Heart right ventricle (tissue), 16 donors: ENCODE data around the gene MRC2. TPM values are rescaled to one million over a fixed set of nuclear protein-coding genes. Genes with fewer than 3 reads are reported as not detected.

Experiments used
- ATAC-seq, 8 donors: fragments of 200-7000 bp; cut with Tn5 transposase; one replicate each; pipeline ENCODE4 v1.9.1; 2020; ENCODE audit warnings: mild to moderate bottlenecking in 8 of 8, moderate library complexity in 8 of 8, moderate number of reproducible peaks in 1 of 8
- DNase-seq, 2 donors: peaks; one replicate each; pipeline ENCODE4 v3.0.0-alpha.2; 2020
- H3K27ac ChIP-seq, 10 donors: fragments of 200-600 bp; sonication (generic) in 2 of 10; one replicate each; pipeline versions ENCODE4 v1.5.0 to v1.8.0; 2020 to 2022; ENCODE audit warnings: mild to moderate bottlenecking in 3 of 10
- H3K27me3 ChIP-seq, 7 donors: fragments of 200-600 bp; one replicate each; pipeline ENCODE4 v1.8.0; 2021 to 2022; ENCODE audit warnings: mild to moderate bottlenecking in 2 of 7
- H3K36me3 ChIP-seq, 9 donors: fragments of 200-600 bp; sonication (generic) in 1 of 9; one replicate each; pipeline versions ENCODE4 v1.5.0 to v1.8.0; 2020 to 2022; ENCODE audit warnings: mild to moderate bottlenecking in 2 of 9
- H3K4me1 ChIP-seq, 9 donors: fragments of 200-600 bp; sonication (generic) in 1 of 9; one replicate each; pipeline versions ENCODE4 v1.5.0 to v1.8.0; 2020 to 2022; ENCODE audit warnings: mild to moderate bottlenecking in 4 of 9
- H3K4me3 ChIP-seq, 10 donors: fragments of 200-600 bp; sonication (generic) in 2 of 10; one replicate each; pipeline versions ENCODE4 v1.5.0 to v1.8.0; 2020 to 2022; ENCODE audit warnings: mild to moderate bottlenecking in 7 of 10, moderate library complexity in 2 of 10
- H3K9me3 ChIP-seq, 11 donors: fragments of 200-600 bp in 10 of 11; sonication (generic) in 2 of 11; one replicate each; pipeline versions ENCODE4 v1.5.0 to v1.8.0; 2013 to 2022; ENCODE audit warnings: mild to moderate bottlenecking in 2 of 11, control low read depth in 1 of 11, moderate library complexity in 1 of 11
- WGBS, 2 donors: extraction: QIAGEN DNeasy Blood & Tissue Kit; methylation state at CpG; one replicate each; pipeline ENCODE4 v1.1.7; 2013; ENCODE audit warnings: inconsistent platforms in 1 of 2; 5-methylcytosine and 5-hydroxymethylcytosine counted together
- intact Hi-C, 10 donors: fragments of 100-400 bp; cut with DNase I; formaldehyde crosslinking; loops; one replicate each; pipeline versions ENCODE4 v1.11.1 to v1.14.2; 2022
- polyA plus RNA-seq, 2 donors: library from polyadenylated mRNA; stranded (reverse); fragments of 200-250 nt; gene quantifications; one replicate each; pipeline ENCODE4 v1.2.3, GENCODE V29; 2013
- total RNA-seq, 10 donors: library from RNA; stranded (reverse); fragmentation: NEBNext Ultra II Directional in 3 of 10; extraction: Animal tissue kit (Norgen Biotek cat#: 25700) in 3 of 10; gene quantifications; one replicate each; pipeline versions ENCODE4 v1.2.1 to v1.2.4, GENCODE V29; 2021 to 2023
- TF ChIP-seq, protein P1 (sequence below), 9 donors: fragments of 200-600 bp; sonication (generic) in 2 of 9; IDR thresholded peaks; one replicate each; pipeline versions ENCODE4 v1.5.0 to v1.8.0; 2021 to 2022; ENCODE audit warnings: antibody characterized with exemption in 9 of 9, mild to moderate bottlenecking in 5 of 9, moderate library complexity in 1 of 9
- donor health status: Arrhythmogenic right ventricular cardiomyopathy.
- donor health status: ischemic (EF 13 %, LVEDD 7.1; RV severe dilation, severe dysfunction).
- donor health status: healthy with polysubstance abuse.
- donor health status: DM: no; HTN: yes; CAD: no.
- donor health status: DM: no; HTN: no; CAD: no.
- donor health status: ischemic (EF 25% LVEDD 6.9; RV normal size, moderate dysfunction).
- donor health status: ischemic (EF 25% LVEDD 5.7; RV mildly dilated, moderate dysfunction).
- donor health status: healthy.
- donor health status: DM: yes; HTN: yes; CAD: no.
- donor health status: Ischemic cardiomyopathy.
- donor health status: ischemic (EF 35%, LVEDD 5.7; RV mildly dilated, moderate dysfunction).
- donor health status: nonischemic (EF 11% LVEDD 7.7; RV severe dilation, severe dysfunction).
- donor health status: DM: yes; HTN: yes; CAD: no.
- donor health status: PGD.
- donor health status: ischemic (EF 29% LVEDD 5.4; RV normal size, mild dysfunction).
- donor health status: nonischemic (EF 23%, LVEDD 6.1; RV moderate dilation, normal function).

Gene MRC2
- total and polyA plus RNA-seq, 12 donors, result 15.2 to 46.4 (median 21.4) TPM

DNA sequence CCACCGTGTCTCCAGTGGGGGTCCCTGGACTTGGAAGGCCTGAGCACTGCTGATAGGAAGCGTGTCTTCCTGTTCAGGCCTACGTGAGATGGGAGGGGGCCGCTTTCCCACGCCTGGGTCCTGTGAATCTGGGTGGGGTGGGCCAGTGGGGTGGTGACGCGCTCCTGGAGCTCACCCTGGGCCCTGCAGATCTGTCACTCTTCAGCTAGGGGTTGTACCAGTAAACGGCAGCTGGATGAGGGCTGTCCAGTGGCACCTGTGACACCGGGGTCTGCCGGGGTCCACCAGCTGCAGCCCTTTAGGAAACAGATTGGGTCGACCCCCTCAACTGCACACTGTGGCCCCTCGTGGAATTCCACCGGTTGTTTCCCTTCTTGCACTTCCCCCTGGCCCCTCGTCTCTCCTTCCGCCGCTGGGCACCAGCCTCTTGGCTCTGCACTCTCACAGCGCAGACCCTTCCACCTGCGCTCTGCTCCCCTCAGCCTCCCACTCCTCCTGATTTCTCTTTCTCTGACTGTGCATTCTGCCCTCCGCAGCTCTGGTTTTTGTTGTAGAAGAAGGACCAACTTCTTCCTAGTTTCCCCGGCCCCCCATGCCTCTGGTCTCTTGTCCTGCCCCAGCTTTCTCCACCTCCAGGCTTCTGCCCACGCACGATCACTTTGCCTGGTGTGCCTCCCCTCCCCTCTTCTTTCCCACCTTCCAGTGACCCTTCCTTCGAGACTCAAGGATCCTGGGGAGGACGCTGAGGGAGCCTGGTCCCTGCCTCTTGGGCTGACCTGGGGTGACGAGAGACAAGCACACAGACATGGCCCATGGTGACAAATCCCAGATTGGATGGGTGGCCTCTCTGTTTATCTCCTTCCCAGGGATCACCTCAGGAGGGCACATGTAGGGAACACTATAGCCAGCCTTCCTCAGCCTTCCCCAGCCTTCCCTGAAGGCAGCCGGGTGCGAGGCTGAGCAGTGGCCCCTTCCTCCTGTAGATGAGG lies 4.8 kb downstream of the MRC2 start:
- no peak for DNase-seq
- H3K9me3 ChIP-seq, result no peaks in the 10 kb centered on the region
- H3K27ac ChIP-seq, result peak overlapping the region in 1 of 10 donors; percentile 41
- H3K4me1 ChIP-seq, result peaks cover 0 to 26% (median 12%) of the 10 kb centered on the region in 9 donors
- ATAC-seq, result no peak
- H3K36me3 ChIP-seq, result peaks cover 0 to 6% (median 0%) of the 10 kb centered on the region in 9 donors
- no peak overlapping the region for H3K4me3 ChIP-seq
- TF ChIP-seq, protein P1, sequence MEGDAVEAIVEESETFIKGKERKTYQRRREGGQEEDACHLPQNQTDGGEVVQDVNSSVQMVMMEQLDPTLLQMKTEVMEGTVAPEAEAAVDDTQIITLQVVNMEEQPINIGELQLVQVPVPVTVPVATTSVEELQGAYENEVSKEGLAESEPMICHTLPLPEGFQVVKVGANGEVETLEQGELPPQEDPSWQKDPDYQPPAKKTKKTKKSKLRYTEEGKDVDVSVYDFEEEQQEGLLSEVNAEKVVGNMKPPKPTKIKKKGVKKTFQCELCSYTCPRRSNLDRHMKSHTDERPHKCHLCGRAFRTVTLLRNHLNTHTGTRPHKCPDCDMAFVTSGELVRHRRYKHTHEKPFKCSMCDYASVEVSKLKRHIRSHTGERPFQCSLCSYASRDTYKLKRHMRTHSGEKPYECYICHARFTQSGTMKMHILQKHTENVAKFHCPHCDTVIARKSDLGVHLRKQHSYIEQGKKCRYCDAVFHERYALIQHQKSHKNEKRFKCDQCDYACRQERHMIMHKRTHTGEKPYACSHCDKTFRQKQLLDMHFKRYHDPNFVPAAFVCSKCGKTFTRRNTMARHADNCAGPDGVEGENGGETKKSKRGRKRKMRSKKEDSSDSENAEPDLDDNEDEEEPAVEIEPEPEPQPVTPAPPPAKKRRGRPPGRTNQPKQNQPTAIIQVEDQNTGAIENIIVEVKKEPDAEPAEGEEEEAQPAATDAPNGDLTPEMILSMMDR (IDR thresholded peaks at IDR 0.05), result no peak
- intact Hi-C loops, result no loop called here
- 75 to 80% methylated on average over 27 of the region's 27 CpGs for WGBS, 2 donors
- peaks cover 4 to 37% (median 22%) of the 10 kb centered on the region in 7 donors for H3K27me3 ChIP-seq

DNA sequence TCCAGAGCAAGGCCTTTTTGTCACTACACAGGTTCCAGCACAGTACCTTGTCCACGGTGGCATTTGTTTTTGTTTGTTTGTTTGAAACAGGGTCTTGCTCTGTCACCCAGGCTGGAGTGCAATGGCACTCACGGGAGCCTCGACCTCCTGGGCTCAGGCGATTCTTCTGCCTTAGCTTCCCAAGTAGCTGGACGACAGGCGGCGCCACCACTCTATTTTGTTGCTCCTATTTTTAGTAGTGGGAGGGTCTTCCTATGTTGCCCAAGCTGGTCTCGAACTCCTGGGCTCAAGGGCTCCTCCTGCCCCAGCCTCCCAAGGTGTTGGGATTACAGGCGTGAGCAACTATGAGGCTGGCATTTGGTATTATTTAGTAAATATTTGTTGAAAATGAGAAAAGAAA lies 10.3 kb downstream of the MRC2 start:
- H3K27ac ChIP-seq, result no peak overlapping the region
- no peak overlapping the region for H3K4me3 ChIP-seq
- TF ChIP-seq, protein P1 (IDR thresholded peaks at IDR 0.05), result no peak
- peaks cover 0 to 6% (median 0%) of the 10 kb centered on the region in 9 donors for H3K4me1 ChIP-seq
- H3K36me3 ChIP-seq, result peaks cover 0 to 9% (median 0%) of the 10 kb centered on the region in 9 donors
- no peaks in the 10 kb centered on the region for H3K9me3 ChIP-seq
- no peaks in the 10 kb centered on the region for H3K27me3 ChIP-seq
- intact Hi-C loops, result no loop called here
- no peak for ATAC-seq
- WGBS, 2 donors, result 77 to 79% methylated on average over 9 of the region's 9 CpGs
- DNase-seq, result no peak

- DNase-seq (no peak), ATAC-seq (no peak)
- H3K4me3 ChIP-seq, result no peak overlapping the region
- intact Hi-C loops, result loop anchor here in 1 of 10 donors (5.0 kb wide), 1 partner anchor 1646 kb away; no protein-coding TSS in a partner anchor
- TF ChIP-seq, protein P1 (IDR thresholded peaks at IDR 0.05), result no peak
- WGBS, 2 donors, result 81 to 88% methylated on average over 10 of the region's 10 CpGs
- no peaks in the 10 kb centered on the region for H3K4me1 ChIP-seq
- H3K36me3 ChIP-seq, result peaks cover 0 to 9% (median 0%) of the 10 kb centered on the region in 9 donors
- H3K27me3 ChIP-seq, result peaks cover 0 to 4% (median 0%) of the 10 kb centered on the region in 7 donors
- no peak overlapping the region for H3K27ac ChIP-seq
- no peaks in the 10 kb centered on the region for H3K9me3 ChIP-seq
Observed at GRCh38 chr17:62641153-62641552, 13.7 kb downstream of the MRC2 start.

GRCh38 chr17:62641951-62642350 lies 14.5 kb downstream of the MRC2 start:
- intact Hi-C loops, result loop anchor here in 1 of 10 donors (5.0 kb wide), 1 partner anchor 1645 kb away; no protein-coding TSS in a partner anchor
- no peak overlapping the region for H3K27ac ChIP-seq
- H3K4me1 ChIP-seq, result no peaks in the 10 kb centered on the region
- no peak for ATAC-seq
- TF ChIP-seq, protein P1 (IDR thresholded peaks at IDR 0.05), result no peak
- DNase-seq, result no peak
- peaks cover 0 to 4% (median 0%) of the 10 kb centered on the region in 9 donors for H3K36me3 ChIP-seq
- H3K4me3 ChIP-seq, result no peak overlapping the region
- H3K27me3 ChIP-seq, result peaks cover 0 to 4% (median 0%) of the 10 kb centered on the region in 7 donors
- WGBS, 2 donors, result 73 to 75% methylated on average over 6 of the region's 6 CpGs
- H3K9me3 ChIP-seq, result no peaks in the 10 kb centered on the region
